ENCODE results near the gene TACC2. TPM values are rescaled to one million over a fixed set of nuclear protein-coding genes. Genes with fewer than 3 reads are reported as not detected.

Gene TACC2
- total and polyA plus RNA-seq, 9 of the 15 experiments (the other 6 are each of a cell fraction or from before 2014, with no cell fraction given) = under 0.01 to 0.35 (median 0.03) TPM; not detected in 6

GRCh38 chr10:122013311-122013780 is 24.4 kb downstream of the TACC2 start:
- Histone ChIP-seq H3K36me3 (ENCODE audit: control insufficient read depth, insufficient read depth, low read length) (no peaks in the 10 kb centered on the region), H3K27ac (ENCODE audit: extremely low read depth, low read depth, low read length) (no peak overlapping the region), H3K9me1 (ENCODE audit: control insufficient read depth, insufficient read depth, low read length) (no peaks in the 10 kb centered on the region), H3K4me3 (no peak overlapping the region), H3K27me3 (ENCODE audit: control insufficient read depth in 2 of 2, insufficient read depth in 2 of 2, low read length in 2 of 2) (peaks cover 9 to 37% of the 10 kb centered on the region in 2 experiments), H4K20me1 (replicated peaks; ENCODE audit: control insufficient read depth, insufficient read depth, low read length) (no peaks in the 10 kb centered on the region), H3K79me2 (ENCODE audit: control insufficient read depth, insufficient read depth, low read length) (no peaks in the 10 kb centered on the region), H3K4me2 (ENCODE audit: insufficient read depth, low read length) (no peak overlapping the region), H3K4me1 (replicated peaks in 1 of 2; ENCODE audit: control insufficient read depth in 2 of 2, insufficient read depth in 2 of 2, low read length in 2 of 2) (no peaks in the 10 kb centered on the region), H3K9ac (ENCODE audit: insufficient read depth in 1 of 2, low read depth in 2 of 2, low read length in 2 of 2) (no peak overlapping the region), H2AFZ (ENCODE audit: low read depth, low read length) (no peak overlapping the region), H3K9me3 (replicated peaks; ENCODE audit: control insufficient read depth, insufficient read depth, low read depth, low read length) (no peaks in the 10 kb centered on the region)
- BruUV-seq (replicated peaks) = no TSS peak
- intact Hi-C loops (cut with micrococcal nuclease) = no loop called here
- in situ Hi-C loops (cut with MboI) = no loop called here
- POLR2A ChIA-PET = no interaction called here
- no peak for TF ChIP-seq U2AF2 (optimal IDR thresholded peaks at IDR 0.05; ENCODE audit: low read depth, low read length)
- TF ChIP-seq SMC3 (conservative IDR thresholded peaks at IDR 0.05; ENCODE audit: insufficient read depth, low read depth, low read length) = no peak
- TF ChIP-seq ZNF395 (CRISPR knock-in tag; IDR thresholded peaks at IDR 0.05) = no peak
- TF ChIP-seq TRIM28 (IDR thresholded peaks at IDR 0.05) = no peak
- TF ChIP-seq ZNF224 (CRISPR knock-in tag; IDR thresholded peaks at IDR 0.05) = no peak
- TF ChIP-seq, protein P1, sequence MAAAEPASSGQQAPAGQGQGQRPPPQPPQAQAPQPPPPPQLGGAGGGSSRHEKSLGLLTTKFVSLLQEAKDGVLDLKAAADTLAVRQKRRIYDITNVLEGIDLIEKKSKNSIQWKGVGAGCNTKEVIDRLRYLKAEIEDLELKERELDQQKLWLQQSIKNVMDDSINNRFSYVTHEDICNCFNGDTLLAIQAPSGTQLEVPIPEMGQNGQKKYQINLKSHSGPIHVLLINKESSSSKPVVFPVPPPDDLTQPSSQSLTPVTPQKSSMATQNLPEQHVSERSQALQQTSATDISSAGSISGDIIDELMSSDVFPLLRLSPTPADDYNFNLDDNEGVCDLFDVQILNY (CRISPR knock-in tag; IDR thresholded peaks at IDR 0.05) = no peak
- TF ChIP-seq CAMTA2 (CRISPR knock-in tag; conservative IDR thresholded peaks at IDR 0.05) = no peak
- TF ChIP-seq THRAP3 (IDR thresholded peaks at IDR 0.05; ENCODE audit: borderline replicate concordance) = no peak
- TF ChIP-seq ZNF263 (CRISPR knock-in tag; IDR thresholded peaks at IDR 0.05; ENCODE audit: borderline replicate concordance) = no peak
- TF ChIP-seq, protein P2, sequence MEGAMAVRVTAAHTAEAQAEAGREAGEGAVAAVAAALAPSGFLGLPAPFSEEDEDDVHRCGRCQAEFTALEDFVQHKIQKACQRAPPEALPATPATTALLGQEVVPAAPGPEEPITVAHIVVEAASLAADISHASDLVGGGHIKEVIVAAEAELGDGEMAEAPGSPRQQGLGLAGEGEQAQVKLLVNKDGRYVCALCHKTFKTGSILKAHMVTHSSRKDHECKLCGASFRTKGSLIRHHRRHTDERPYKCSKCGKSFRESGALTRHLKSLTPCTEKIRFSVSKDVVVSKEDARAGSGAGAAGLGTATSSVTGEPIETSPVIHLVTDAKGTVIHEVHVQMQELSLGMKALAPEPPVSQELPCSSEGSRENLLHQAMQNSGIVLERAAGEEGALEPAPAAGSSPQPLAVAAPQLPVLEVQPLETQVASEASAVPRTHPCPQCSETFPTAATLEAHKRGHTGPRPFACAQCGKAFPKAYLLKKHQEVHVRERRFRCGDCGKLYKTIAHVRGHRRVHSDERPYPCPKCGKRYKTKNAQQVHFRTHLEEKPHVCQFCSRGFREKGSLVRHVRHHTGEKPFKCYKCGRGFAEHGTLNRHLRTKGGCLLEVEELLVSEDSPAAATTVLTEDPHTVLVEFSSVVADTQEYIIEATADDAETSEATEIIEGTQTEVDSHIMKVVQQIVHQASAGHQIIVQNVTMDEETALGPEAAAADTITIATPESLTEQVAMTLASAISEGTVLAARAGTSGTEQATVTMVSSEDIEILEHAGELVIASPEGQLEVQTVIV (CRISPR knock-in tag; IDR thresholded peaks at IDR 0.05; ENCODE audit: borderline replicate concordance) = no peak
- no peak for TF ChIP-seq HDGF (IDR thresholded peaks at IDR 0.05)
- no peak for TF ChIP-seq E2F1 (CRISPR knock-in tag; IDR thresholded peaks at IDR 0.05)
- DNase-seq (ENCODE audit: extremely low read depth in 1 of 4, low spot score in 3 of 4) (no peak), FAIRE-seq (no peak), ATAC-seq (no peak)
- 3% methylated on average over 6 of the region's 8 CpGs for WGBS (ENCODE audit: insufficient coverage, low coverage, missing lambda C conversion rate)
- CTCF ChIA-PET (ENCODE audit: low intra/inter-chr PET ratio) = no interaction called here
